HUES64 (cell line): ENCODE data around the gene TDRD10.
A peak's percentile ranks its signal among the peaks of the same experiment; 100 is the strongest.

ENCODE experiments used
- H3K27ac ChIP-seq: 2 replicates; pipeline ENCODE4 v1.7.0; 2013; ENCODE audit warnings: low read depth, low read length, inconsistent platforms
- H3K27me3 ChIP-seq: 2 replicates; pipeline ENCODE4 v1.6.1; 2013; ENCODE audit warnings: mild to moderate bottlenecking, low read length; ENCODE audit not compliant: insufficient read depth
- H3K36me3 ChIP-seq: 2 replicates; pipeline ENCODE4 v1.6.1; 2013; ENCODE audit warnings: mild to moderate bottlenecking, low read length; ENCODE audit not compliant: insufficient read depth
- H3K4me1 ChIP-seq: 2 replicates; pipeline ENCODE4 v1.6.1; 2013; ENCODE audit warnings: mild to moderate bottlenecking, low read length, moderate library complexity; ENCODE audit not compliant: insufficient read depth
- H3K4me3 ChIP-seq: 2 replicates; pipeline ENCODE4 v1.5.1; 2013; ENCODE audit warnings: mild to moderate bottlenecking, low read length, moderate library complexity
- H3K9ac ChIP-seq: 2 replicates; pipeline ENCODE4 v1.6.1; 2013; ENCODE audit warnings: mild to moderate bottlenecking, low read depth, low read length
- H3K9me3 ChIP-seq: 2 replicates; pipeline ENCODE4 v1.6.1; 2013; ENCODE audit warnings: low read depth, low read length; ENCODE audit not compliant: insufficient read depth
- WGBS: fragments of 150-250, 120-280 bp; methylation state at CpG from one replicate; pipeline ENCODE4 v1.1.7; 2013; ENCODE audit warnings: missing lambda C conversion rate; 5-methylcytosine and 5-hydroxymethylcytosine counted together

Gene TDRD10

GRCh38 chr1:154547105-154547732 is 45.2 kb downstream of the TDRD10 start:
- 86% methylated on average over 11 of the region's 11 CpGs for WGBS
- no peak overlapping the region for H3K9ac ChIP-seq

DNA sequence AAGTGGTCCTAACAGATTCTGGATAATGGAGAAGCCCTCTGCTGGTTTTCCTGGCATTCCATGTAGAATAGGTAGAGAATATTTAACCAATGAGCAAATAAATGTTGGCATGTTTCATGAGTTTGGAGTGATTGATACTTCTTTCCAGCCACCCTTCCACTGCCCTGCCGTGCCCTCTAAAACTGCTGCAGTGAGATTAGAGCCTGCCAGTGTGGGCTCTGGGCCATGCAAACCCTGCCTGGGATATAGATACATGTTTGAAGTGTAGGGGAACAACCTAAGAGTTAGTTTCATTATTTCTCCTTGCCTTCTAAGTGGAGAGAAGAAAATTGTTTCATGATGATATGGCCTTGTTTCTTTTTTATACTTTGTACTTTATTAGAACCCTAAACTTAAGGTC is 46.0 kb downstream of the TDRD10 start:
- no peaks in the 10 kb centered on the region for H3K27me3 ChIP-seq
- peaks cover 52% of the 10 kb centered on the region for H3K36me3 ChIP-seq
- H3K4me1 ChIP-seq, result no peaks in the 10 kb centered on the region
- no peak overlapping the region for H3K9ac ChIP-seq
- H3K27ac ChIP-seq, result no peak overlapping the region
- H3K9me3 ChIP-seq, result no peaks in the 10 kb centered on the region
- H3K4me3 ChIP-seq, result no peak overlapping the region
- 90% methylated on average over 1 of the region's 1 CpG for WGBS

More at GRCh38 chr1:154547105-154547732, 45.2 kb downstream of the TDRD10 start:
- H3K27me3 ChIP-seq, result no peaks in the 10 kb centered on the region
- no peaks in the 10 kb centered on the region for H3K4me1 ChIP-seq
- H3K9me3 ChIP-seq, result no peaks in the 10 kb centered on the region
- H3K36me3 ChIP-seq, result peaks cover 44% of the 10 kb centered on the region
- H3K27ac ChIP-seq, result no peak overlapping the region
- no peak overlapping the region for H3K4me3 ChIP-seq

- Histone ChIP-seq H3K27me3 (no peaks in the 10 kb centered on the region), H3K4me3 (no peak overlapping the region), H3K36me3 (peaks cover 65% of the 10 kb centered on the region), H3K4me1 (no peaks in the 10 kb centered on the region), H3K9me3 (no peaks in the 10 kb centered on the region), H3K9ac (no peak overlapping the region), H3K27ac (no peak overlapping the region)
- 90% methylated on average over 3 of the region's 3 CpGs for WGBS
These were observed 47.3 kb downstream of the TDRD10 start for GRCh38 chr1:154549202-154549770.

GRCh38 chr1:154550070-154550469 is 48.1 kb downstream of the TDRD10 start:
- no peak overlapping the region for H3K4me3 ChIP-seq
- peaks cover 73% of the 10 kb centered on the region for H3K36me3 ChIP-seq
- no peaks in the 10 kb centered on the region for H3K27me3 ChIP-seq
- no peak overlapping the region for H3K9ac ChIP-seq
- no peak overlapping the region for H3K27ac ChIP-seq
- WGBS, result 91% methylated on average over 5 of the region's 5 CpGs
- H3K9me3 ChIP-seq, result no peaks in the 10 kb centered on the region
- no peaks in the 10 kb centered on the region for H3K4me1 ChIP-seq

GRCh38 chr1:154550657-154551056 is 48.6 kb downstream of the TDRD10 start:
- H3K36me3 ChIP-seq, result peaks cover 79% of the 10 kb centered on the region
- H3K27me3 ChIP-seq, result no peaks in the 10 kb centered on the region
- H3K4me3 ChIP-seq, result no peak overlapping the region
- H3K9ac ChIP-seq, result no peak overlapping the region
- no peaks in the 10 kb centered on the region for H3K9me3 ChIP-seq
- H3K4me1 ChIP-seq, result no peaks in the 10 kb centered on the region
- no peak overlapping the region for H3K27ac ChIP-seq
- 75% methylated on average over 6 of the region's 6 CpGs for WGBS

DNA sequence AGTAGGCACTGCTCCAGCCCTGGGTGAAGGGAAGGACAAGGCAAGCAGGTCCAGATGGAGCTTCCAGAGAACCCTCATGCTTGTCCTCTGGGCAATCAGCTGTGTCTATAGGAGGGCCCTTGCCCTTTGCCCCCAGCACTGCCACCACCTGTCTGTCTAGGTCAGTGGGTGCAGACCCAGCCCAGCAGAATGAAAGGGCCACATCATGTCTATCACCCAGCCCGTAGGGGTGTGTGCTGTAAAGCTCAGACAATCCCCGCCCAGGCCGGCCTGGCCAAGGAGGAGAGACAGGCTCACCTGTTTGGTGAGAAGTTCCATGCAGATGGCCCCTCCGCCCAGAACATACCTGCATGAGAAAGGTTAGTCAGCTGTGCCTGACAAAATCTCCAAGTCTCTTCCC is 49.5 kb downstream of the TDRD10 start:
- Histone ChIP-seq H3K9me3 (no peaks in the 10 kb centered on the region), H3K4me3 (no peak overlapping the region), H3K27me3 (no peaks in the 10 kb centered on the region), H3K36me3 (peaks cover 84% of the 10 kb centered on the region), H3K27ac (no peak overlapping the region), H3K9ac (no peak overlapping the region), H3K4me1 (peaks cover 6% of the 10 kb centered on the region)
- WGBS, result 89% methylated on average over 4 of the region's 4 CpGs

- no peaks in the 10 kb centered on the region for H3K27me3 ChIP-seq
- H3K4me3 ChIP-seq, result no peak overlapping the region
- 94% methylated on average over 6 of the region's 6 CpGs for WGBS
- no peak overlapping the region for H3K27ac ChIP-seq
- no peak overlapping the region for H3K9ac ChIP-seq
- peaks cover 84% of the 10 kb centered on the region for H3K36me3 ChIP-seq
- peaks cover 11% of the 10 kb centered on the region for H3K4me1 ChIP-seq
- H3K9me3 ChIP-seq, result no peaks in the 10 kb centered on the region
These were observed 50.0 kb downstream of the TDRD10 start for GRCh38 chr1:154552036-154552435.

GRCh38 chr1:154553056-154554030 is 51.3 kb downstream of the TDRD10 start:
- Histone ChIP-seq H3K4me1 (peaks cover 16% of the 10 kb centered on the region), H3K27ac (no peak overlapping the region), H3K4me3 (no peak overlapping the region), H3K9ac (no peak overlapping the region), H3K36me3 (peaks cover 79% of the 10 kb centered on the region), H3K9me3 (no peaks in the 10 kb centered on the region), H3K27me3 (no peaks in the 10 kb centered on the region)
- WGBS, result 94% methylated on average over 11 of the region's 12 CpGs

DNA sequence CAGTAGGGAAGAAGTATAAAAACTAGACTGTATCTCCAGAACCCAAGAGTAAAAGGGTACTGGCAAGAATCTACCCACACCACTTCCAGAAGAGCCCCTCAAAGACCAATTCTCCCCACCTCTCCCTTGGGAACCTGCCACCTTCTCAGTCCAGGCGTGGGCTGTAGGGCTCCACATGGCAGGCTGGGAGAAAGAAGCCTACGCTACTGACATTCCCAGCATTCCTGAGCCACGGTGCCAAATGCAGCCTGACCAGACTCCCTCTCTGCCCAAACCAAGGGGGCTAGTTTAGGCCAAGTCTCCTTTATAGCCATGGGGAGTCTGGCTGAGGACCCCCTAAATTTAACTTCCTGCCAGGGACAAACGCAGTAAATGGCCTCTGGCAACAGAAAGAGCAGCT is 54.4 kb downstream of the TDRD10 start:
- WGBS, result 33% methylated on average over 4 of the region's 4 CpGs

DNA sequence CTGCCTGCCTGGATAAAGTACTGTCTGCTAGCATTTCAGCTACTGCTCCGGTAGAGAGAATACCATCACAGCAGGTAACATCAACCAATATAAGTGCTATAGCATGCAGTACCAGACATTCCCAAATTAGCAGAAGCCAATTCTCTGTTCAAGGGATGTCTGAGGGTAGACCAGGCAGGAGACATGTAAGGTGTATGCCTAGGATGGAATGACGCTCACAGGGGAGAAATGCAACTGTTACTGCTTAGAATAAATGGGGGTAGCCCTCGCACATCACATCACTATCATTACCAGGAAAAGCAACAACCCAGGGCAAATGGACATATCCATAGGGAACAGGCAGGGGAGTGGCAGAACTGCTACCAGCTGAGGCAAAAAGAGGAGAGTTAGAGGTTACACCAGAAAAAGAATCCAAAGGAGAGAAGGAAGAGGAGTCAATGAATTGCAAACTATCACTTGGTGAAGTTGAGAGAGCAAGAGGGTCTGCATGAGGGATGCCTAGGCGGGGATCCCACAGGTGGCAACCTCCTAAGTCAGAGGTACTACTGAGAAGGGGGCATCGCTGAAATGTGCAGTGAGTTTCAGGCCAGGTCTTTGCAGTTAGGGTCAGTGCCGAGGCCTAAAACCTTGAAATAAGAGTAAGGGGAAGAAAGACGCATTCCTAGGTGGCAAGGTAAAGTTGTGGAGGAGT is 55.4 kb downstream of the TDRD10 start:
- Histone ChIP-seq H3K9me3 (no peaks in the 10 kb centered on the region), H3K27me3 (no peaks in the 10 kb centered on the region), H3K36me3 (peaks cover 38% of the 10 kb centered on the region), H3K4me1 (peaks cover 16% of the 10 kb centered on the region), H3K4me3 (peak overlapping the region; percentile 96), H3K9ac (peak overlapping the region; percentile 84), H3K27ac (peak overlapping the region; percentile 72)
- 17% methylated on average over 6 of the region's 7 CpGs for WGBS

More for the DNA sequence above, 54.4 kb downstream of the TDRD10 start:
- Histone ChIP-seq H3K9me3 (no peaks in the 10 kb centered on the region), H3K27ac (peak overlapping the region; percentile 31), H3K4me3 (peak overlapping the region; percentile 96), H3K4me1 (peaks cover 16% of the 10 kb centered on the region), H3K36me3 (peaks cover 48% of the 10 kb centered on the region), H3K27me3 (no peaks in the 10 kb centered on the region), H3K9ac (peak overlapping the region; percentile 84)
